ENCODE data around the gene PAK4. TPM values are rescaled to one million over a fixed set of nuclear protein-coding genes. Genes with fewer than 3 reads are reported as not detected.
"Not testable (repeated sequence)": the region's sequence is repeated elsewhere in the genome, so short reads cannot be mapped to it uniquely, and the experiment has no call there.

PAK4 gene
- 89.3 TPM for total RNA-seq

GRCh38 chr19:39125554-39126311, at the start of gene PAK4:
Gene PAK4, plus strand, starts transcription at chr19:39125786. Its CDS starts 43,768 bp downstream, at chr19:39169554.
- DNase-seq (ENCODE audit: low spot score), result peak; percentile 97

DNA sequence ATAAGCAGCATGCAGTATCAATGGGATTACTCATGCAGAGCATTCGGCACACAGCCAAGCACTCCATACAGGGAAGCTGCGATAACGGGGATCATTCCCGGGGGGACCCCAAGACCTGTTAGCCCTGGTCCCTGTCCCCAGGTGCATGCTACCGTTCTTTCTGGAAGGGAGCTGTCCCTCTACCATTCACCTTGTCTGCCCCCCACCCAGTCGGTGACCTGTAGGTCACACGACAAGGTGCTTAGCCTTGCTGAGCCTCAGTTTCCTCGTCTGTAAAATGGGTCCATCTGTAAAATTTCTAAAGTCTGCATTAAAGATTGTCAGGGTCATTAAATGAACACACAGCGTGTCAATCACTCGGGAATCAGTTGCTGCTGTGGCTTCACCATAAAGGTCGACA, 48.3 kb upstream of the PAK4 start:
- no peak for DNase-seq (ENCODE audit: low spot score)

- DNase-seq (ENCODE audit: low spot score), result no peak
Measured at GRCh38 chr19:39078436-39079200, 47.0 kb upstream of the PAK4 start.

DNA sequence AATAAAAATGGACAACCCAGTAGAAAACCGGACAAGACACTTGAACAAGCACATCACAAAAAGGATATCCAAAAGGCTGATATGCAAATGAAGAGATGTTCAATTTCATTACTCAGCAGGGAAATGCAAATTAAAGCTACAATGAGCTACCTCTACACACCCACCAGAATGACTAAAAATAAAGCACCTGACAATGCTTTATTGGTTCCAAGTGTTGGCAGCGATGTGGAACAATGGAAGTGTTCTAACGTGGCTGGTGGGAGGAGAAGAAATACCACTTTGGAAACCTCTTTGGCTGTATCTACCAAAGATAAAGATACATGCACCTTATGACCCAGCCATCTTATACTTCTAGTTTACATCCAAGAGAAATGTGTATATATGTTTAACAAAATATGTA, 45.2 kb upstream of the PAK4 start:
- no peak for DNase-seq (ENCODE audit: low spot score)

GRCh38 chr19:39082167-39082566, 43.4 kb upstream of the PAK4 start:
- DNase-seq (ENCODE audit: low spot score), result no peak

- DNase-seq (ENCODE audit: low spot score), result no peak
Measured at GRCh38 chr19:39082745-39083598, 42.6 kb upstream of the PAK4 start.

DNA sequence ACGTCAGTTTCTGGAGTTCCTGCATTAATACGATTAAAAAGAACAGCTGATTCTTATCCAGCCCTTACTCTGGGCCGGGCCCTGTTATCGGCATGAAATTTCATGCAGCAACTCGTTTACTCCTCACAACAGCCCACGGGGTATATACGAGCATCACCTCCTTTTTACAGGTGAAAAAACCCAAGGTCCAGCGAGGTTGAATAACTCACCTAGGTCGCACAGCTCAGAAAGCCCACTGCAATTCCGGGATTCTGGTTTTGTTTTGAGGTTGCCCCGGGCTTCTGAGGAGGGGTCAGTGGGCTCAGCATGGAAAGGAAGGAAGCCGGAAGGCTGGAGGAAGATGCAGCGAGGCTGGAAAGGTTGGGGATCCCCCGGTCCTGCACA, 42.0 kb upstream of the PAK4 start:
- DNase-seq (ENCODE audit: low spot score), result no peak

GRCh38 chr19:39083983-39084731, 41.4 kb upstream of the PAK4 start, which contains the start of gene ACP7:
Gene ACP7, plus strand, starts transcription at chr19:39084368. Its CDS starts 902 bp downstream, at chr19:39085270.
- DNase-seq (ENCODE audit: low spot score), result no peak

DNA sequence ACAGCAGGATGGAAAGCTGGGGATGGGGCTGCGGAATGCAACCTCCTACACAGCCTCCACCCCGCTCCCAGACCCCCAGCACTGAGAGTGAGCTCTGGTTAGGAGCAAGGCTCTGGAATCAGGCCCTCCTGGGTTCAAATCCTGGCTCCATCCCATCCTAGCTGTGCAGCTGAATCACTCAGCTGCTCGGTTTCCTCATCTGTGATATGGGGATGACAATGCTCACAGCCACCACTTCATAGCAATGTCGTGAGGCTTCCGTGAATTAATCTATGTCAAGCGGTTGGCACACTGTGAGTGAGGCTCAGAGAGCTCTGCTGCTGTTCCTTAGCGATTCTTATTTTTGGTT, 40.9 kb upstream of the PAK4 start:
- no peak for DNase-seq (ENCODE audit: low spot score)

DNA sequence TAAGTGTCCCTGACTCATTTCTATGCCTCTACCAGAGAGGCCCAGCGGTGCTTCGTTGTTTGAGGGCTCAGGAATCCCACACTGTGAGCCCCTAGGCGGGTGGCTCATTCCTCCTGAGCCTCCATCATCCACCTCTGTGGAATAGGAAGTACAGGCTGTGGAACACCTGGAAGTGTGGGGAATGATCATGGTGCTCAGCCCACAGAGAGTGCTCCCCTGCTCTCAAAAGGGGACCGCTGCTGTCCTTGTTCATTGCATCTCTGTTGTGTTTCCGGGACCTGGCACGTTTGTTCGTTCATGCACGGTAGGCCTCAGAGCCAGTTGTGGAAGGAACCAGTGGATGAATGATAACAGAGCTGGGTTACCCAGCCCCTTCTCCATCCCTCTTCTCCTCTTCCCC, 40.2 kb upstream of the PAK4 start:
- no peak for DNase-seq (ENCODE audit: low spot score)

GRCh38 chr19:39086386-39086785, 39.2 kb upstream of the PAK4 start:
- DNase-seq (ENCODE audit: low spot score), result no peak

DNA sequence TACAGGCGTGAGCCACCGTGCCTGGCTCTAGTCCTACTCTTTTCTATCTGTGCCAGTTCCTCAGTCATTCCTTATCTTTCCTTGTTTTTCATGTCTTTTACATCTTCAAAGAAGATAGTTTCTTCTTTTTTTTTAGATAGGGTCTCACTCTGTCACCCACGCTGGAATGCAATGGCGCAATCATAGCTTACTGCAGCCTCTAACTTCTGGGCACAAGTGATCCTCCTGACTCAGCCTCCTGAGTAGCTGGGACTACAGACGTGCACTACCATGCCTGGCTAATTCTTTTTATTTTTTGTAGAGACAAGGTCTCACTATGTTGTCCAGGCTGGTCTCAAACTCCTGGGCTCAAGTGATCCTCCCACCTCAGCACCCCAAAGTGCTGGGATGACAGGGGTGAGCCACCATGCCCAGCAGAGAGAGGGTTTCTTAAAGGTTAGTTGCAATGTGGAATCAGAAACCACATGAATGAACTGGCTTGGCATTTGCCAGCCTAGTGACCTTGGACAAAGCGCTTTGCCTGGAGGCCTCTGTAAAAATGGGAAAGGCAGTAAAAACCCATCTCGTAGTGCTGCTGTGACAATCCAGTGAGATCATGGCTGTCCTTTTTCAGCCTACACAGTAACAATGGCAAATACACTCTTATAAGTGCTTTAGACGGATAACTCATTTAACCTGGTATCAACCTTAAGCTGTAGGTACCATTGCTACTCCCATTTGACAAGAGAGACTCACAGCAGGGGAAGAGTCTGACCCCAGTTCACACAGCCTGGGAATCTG, 37.5 kb upstream of the PAK4 start:
- DNase-seq (ENCODE audit: low spot score), result no peak

DNA sequence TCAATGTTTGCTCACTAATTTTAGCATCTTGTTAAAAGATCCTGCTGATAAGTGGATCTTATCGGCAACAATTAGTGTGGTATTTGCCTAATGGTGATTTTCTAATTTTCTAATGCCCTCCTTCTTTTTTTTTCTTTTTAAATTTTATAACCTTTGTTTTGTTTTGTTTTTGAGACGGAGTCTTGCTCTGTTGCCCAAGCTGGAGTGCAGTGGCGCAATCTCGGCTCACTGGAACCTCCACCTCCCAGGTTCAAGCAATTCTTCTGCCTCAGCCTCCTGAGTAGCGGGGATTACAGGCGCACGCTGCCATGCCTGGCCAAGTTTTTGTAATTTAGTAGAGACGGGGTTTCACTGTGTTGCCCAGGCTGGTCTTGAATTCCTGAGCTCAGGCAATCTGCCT, 35.6 kb upstream of the PAK4 start:
- DNase-seq (ENCODE audit: low spot score), result not testable (repeated sequence)

- DNase-seq (ENCODE audit: low spot score), result no peak
Measured at GRCh38 chr19:39090881-39091280, 34.7 kb upstream of the PAK4 start.

DNA sequence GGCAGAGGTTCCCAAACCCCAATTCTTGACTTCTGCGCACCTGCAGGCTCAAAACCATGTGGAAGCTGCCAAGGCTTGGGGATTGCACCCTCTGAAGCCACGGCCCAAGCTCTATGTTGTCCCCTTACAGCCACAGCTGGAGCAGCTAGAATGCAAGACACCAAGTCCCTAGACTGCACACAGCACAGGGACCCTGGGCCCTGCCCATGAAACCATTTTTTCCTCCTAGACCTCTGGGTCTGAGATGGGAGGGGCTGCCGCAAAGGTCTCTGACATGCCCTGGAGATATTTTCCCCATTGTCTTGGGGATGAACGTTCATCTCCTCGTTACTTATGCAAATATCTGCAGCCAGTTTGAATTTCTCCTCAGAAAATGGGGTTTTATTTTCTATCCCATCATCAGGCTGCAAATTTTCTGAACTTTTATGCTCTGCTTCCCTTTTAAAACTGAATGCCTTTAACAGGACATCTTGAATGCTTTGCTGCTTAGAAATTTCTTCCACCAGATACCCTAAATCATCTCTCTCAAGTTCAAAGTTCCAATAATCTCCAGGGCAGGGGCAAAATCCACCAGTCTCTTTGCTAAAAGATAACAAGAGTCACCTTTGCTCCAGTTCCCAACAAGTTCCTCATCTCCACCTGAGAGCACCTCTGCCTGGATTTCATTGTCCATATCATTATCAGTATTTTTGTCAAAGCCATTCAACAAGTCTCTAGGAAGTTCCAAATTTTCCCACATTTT, 29.6 kb upstream of the PAK4 start:
- DNase-seq (ENCODE audit: low spot score), result not testable (repeated sequence)

DNA sequence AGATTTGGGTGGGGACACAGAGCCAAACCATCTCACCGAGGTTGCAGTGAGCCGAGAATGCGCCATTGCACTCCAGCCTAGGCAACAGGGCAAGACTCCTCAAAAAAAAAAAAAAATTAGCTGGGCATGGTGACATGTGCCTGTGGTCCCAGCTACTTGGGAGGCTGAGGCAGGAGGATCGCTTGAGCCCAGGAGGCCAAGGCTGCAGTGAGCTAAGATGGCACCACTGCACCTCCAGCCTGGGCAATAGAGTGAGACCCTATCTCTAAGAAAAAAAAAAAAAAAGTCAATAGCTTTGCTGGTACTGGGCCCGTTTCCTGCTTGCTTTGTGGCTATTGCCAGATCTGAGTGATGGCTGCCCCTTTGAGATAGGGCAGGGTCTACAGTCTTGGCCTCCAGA, 28.3 kb upstream of the PAK4 start:
- DNase-seq (ENCODE audit: low spot score), result no peak

- DNase-seq (ENCODE audit: low spot score), result no peak
Measured at GRCh38 chr19:39097721-39098120, 27.9 kb upstream of the PAK4 start.

DNA sequence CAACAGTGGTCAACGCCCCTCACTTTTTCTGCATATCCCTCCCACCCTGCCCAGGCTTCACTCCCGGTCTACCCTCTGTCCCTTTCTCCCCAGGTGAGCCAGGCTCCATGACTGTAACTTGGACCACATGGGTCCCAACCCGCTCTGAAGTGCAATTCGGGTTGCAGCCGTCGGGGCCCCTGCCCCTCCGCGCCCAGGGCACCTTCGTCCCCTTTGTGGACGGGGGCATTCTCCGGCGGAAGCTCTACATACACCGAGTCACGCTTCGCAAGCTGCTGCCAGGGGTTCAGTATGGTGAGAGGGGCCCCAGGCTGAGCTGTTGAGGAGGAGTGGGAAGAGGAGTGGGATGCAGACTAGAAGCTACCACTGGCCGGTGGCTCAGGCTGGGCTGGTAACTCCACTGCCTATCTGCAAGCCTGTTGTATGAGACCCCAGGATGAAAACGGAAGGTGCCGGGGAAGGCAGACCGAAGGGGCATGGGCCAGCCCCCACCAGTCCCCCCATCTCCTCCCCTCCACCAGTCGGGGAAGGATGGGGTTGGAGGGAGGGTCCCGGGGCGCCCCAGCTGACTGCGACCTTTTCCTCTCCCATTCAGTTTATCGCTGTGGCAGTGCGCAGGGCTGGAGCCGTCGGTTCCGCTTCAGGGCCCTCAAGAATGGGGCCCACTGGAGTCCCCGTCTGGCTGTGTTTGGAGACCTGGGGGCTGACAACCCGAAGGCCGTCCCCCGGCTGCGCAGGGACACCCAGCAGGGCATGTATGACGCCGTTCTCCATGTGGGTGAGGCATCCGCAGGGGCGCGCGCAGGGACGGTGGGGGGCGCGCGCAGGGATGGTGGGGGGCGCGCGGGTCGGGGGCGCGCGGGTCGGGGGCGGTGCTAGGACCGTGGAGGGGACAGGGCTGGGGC, 27.0 kb upstream of the PAK4 start:
- no peak for DNase-seq (ENCODE audit: low spot score)

DNA sequence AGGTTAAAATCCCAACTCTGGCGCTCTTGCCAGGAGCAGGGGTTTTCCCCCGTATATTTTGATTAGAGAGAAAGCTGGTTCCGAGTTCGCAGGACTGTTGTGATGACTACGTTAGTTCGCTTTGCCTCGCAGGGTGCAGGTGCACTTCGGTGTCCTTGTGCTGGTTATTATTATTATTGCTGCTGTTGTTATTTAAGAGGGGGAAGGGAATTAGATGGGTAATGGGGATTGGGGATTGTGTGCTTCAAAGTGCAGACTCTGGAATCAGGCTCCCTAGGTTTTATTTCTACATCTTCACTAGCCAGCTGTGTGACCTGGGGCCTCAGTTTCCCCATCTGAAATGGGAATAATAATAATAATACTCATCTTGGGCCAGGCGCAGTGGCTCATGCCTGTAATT, 26.2 kb upstream of the PAK4 start:
- DNase-seq (ENCODE audit: low spot score), result no peak
